Stimulated activated memory B cell treated with anti-CD40 and anti-IgM and Interleukin-4, amounts not matched to agents 10 μg/mL and 1 μg/mL and 100 μg/mL, for 72 hours (primary cell): ENCODE data around the gene CPXM1.
"Not testable (repeated sequence)": the region's sequence is repeated elsewhere in the genome, so short reads cannot be mapped to it uniquely, and the experiment has no call there.

Experiments
- ATAC-seq: fragments of 150-1000 bp; cut with Tn5 transposase; 2 replicates; pipeline ENCODE4 v1.10.0; 2021
- H3K27ac Mint-ChIP-seq: one replicate; pipeline ENCODE4 v1.8.0; 2022; ENCODE audit warnings: mild to moderate bottlenecking, mixed read lengths
- H3K27me3 Mint-ChIP-seq: one replicate; pipeline ENCODE4 v1.8.0; 2022; ENCODE audit warnings: mixed read lengths
- H3K36me3 Mint-ChIP-seq: one replicate; pipeline ENCODE4 v1.8.0; 2022; ENCODE audit warnings: mixed read lengths
- H3K4me1 Mint-ChIP-seq: one replicate; pipeline ENCODE4 v1.8.0; 2022; ENCODE audit warnings: mixed read lengths
- H3K4me3 Mint-ChIP-seq: one replicate; pipeline ENCODE4 v1.8.0; 2022; ENCODE audit warnings: mild to moderate bottlenecking, moderate library complexity, mixed read lengths
- H3K9me3 Mint-ChIP-seq: one replicate; pipeline ENCODE4 v1.8.0; 2022; ENCODE audit warnings: mixed read lengths

The CPXM1 gene

DNA sequence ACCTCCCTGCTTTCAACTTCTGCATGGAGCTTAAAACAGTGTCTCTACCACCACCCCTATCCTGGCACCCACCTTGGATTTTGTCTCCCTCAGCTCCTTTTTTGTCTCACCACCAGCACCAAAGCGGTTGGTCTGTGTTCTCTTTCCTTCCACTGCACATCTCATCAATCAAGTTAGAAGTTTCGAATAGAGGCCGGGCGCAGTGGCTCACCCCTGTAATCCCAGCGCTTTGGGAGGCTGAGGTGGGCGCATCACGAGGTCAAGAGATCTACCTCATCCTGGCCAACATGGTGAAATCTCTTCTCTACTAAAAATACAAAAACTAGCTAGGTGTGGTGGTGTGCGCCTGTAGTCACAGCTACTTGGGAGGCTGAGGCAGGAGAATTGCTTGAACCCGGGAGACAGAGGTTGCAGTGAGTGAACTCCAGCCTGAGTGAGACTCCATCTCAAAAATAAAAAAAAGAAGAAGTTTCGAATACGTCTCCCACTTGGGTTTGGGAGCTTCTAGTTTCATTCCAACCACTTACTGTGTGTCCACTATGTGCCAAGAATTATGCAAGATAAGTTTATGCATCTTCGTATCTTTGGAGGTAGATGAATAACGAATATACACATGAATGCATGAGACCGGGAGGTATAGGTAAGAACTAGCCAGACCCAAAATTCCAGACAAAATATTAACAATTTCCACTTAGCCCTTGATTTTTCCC is 34.1 kb upstream of the CPXM1 start:
- Mint-ChIP-seq H3K27me3 (no peaks in the 10 kb centered on the region), H3K4me1 (peaks cover 17% of the 10 kb centered on the region), H3K9me3 (no peaks in the 10 kb centered on the region), H3K27ac (no peak overlapping the region), H3K36me3 (peaks cover 32% of the 10 kb centered on the region), H3K4me3 (no peak overlapping the region)
- ATAC-seq = no peak

DNA sequence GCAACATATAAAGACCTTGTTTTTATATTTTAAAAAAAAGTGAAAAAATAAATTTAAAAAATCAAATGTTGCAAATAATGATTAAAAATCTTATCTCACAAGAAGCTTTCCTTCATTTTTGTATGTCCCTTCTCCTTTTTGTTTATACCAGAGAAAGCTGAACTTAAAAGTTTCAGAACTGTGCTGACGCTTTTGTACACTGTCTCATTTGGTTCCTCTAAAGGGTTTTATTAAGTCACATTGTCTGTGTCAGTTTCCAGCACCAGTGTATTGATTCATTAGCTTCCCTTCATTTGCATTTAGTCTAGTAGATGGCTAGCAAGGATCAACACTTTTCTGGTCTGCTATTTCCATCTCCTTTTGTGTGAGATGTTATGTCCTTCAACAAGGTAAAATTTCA is 33.3 kb upstream of the CPXM1 start:
- no peak overlapping the region for H3K4me3 Mint-ChIP-seq
- no peak overlapping the region for H3K27ac Mint-ChIP-seq
- H3K4me1 Mint-ChIP-seq = peaks cover 11% of the 10 kb centered on the region
- H3K36me3 Mint-ChIP-seq = peaks cover 32% of the 10 kb centered on the region
- no peak for ATAC-seq
- peaks cover 3% of the 10 kb centered on the region for H3K27me3 Mint-ChIP-seq
- H3K9me3 Mint-ChIP-seq = no peaks in the 10 kb centered on the region

DNA sequence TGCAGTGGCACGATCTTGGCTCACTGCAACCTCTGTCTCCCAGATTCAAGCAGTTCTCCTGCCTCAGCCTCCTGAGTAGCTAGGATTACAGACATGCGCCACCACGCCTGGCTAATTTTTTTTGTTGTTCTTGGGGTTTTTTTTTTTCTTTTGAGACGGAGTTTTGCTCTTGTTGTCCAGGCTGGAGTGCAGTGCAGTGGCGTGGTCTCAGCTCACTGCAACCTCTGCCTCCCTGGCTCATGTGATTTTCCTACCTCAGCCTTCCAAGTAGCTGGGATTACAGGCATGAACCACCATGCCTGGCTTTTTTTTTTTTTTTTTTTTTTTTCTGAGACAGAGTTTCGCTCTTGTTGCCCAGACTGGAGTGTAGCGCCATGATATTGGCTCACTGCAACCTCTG is 30.8 kb upstream of the CPXM1 start:
- H3K27ac Mint-ChIP-seq, H3K4me3 Mint-ChIP-seq, H3K36me3 Mint-ChIP-seq, H3K4me1 Mint-ChIP-seq, H3K9me3 Mint-ChIP-seq, ATAC-seq: not testable (repeated sequence)
- H3K27me3 Mint-ChIP-seq = peaks cover 27% of the 10 kb centered on the region

DNA sequence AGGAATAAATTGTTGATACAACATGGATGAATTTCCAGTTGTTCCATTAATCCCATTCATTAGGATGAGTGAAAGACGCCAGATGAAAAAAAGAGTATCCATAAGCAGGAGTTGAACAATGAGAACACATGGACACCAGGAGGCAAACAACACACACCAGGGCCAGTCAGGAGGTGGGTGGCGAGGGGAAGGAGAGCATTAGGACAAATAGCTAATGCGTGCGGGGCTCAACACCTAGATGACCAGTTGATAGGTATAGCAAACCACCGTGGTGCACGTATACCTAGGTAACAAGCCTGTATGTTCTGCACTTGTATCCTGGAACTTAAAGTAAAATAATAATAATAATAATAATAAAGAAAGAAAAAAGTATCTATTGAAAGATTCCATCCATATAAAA is 28.9 kb upstream of the CPXM1 start:
- Mint-ChIP-seq H3K27ac (no peak overlapping the region), H3K4me1 (peaks cover 4% of the 10 kb centered on the region), H3K4me3 (no peak overlapping the region), H3K36me3 (peaks cover 2% of the 10 kb centered on the region), H3K27me3 (peaks cover 27% of the 10 kb centered on the region), H3K9me3 (no peaks in the 10 kb centered on the region)
- ATAC-seq = no peak

DNA sequence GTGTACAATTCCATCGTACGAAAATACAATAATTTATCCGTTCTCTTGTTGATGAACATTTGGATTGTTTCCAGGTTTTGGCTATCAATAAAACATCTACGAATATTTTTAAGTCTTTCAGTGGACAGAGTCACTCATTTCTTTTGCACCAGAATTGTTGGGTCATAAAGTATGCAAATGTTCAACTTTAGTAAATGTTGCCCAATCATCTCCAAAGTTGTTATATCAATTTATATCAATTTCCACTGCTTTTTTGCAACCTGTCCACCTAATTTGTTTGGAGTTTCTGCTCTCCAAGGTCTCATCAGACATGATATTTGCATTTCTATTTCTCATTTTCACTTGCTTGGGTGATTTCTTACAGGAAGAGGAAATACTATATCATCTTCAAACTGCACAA is 26.2 kb upstream of the CPXM1 start:
- H3K27me3 Mint-ChIP-seq = peaks cover 33% of the 10 kb centered on the region
- peaks cover 4% of the 10 kb centered on the region for H3K4me1 Mint-ChIP-seq
- H3K4me3 Mint-ChIP-seq = no peak overlapping the region
- ATAC-seq = no peak
- H3K27ac Mint-ChIP-seq = no peak overlapping the region
- H3K9me3 Mint-ChIP-seq = no peaks in the 10 kb centered on the region
- no peaks in the 10 kb centered on the region for H3K36me3 Mint-ChIP-seq

DNA sequence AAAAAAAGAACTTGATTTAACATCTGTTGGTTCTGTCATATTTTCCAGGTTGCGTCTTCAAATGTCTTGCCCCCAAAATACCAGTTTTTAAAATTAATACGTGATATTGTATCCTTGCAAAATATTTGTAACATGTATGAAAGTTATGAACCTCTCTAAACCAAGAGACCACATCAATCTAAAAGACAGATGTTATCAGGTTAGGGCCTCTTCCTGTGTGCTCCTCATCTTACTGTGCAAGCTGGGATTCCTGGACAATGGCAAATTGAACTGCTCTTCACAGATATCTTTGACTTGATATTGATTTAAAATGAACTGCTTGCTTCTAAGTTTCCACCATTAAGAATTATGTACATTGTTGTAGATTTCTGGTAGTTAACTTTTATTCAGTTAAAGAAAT is 25.3 kb upstream of the CPXM1 start:
- ATAC-seq = no peak
- peaks cover 5% of the 10 kb centered on the region for H3K4me1 Mint-ChIP-seq
- H3K27ac Mint-ChIP-seq = no peak overlapping the region
- H3K9me3 Mint-ChIP-seq = no peaks in the 10 kb centered on the region
- peaks cover 40% of the 10 kb centered on the region for H3K27me3 Mint-ChIP-seq
- H3K36me3 Mint-ChIP-seq = no peaks in the 10 kb centered on the region
- no peak overlapping the region for H3K4me3 Mint-ChIP-seq

DNA sequence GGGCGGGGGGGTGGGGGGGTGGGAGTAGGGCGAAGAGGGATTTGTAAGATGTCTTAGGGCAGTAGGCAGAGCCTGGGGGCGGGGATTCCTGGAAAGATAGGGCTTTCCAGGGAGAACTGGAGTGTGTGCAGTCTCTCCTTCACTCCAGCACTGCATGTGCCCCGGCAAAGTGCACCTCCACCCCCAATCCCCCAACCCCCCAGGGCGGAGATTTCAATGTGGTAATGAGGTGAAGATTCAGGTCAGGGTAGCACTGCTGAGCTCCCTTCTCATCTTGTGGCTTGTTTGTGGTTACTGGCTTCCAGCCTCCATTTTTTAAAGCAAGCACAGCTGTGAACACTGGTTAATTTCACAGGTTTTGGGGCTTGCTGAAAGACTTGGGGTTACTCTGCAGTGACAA is 21.6 kb upstream of the CPXM1 start:
- no peak overlapping the region for H3K4me3 Mint-ChIP-seq

DNA sequence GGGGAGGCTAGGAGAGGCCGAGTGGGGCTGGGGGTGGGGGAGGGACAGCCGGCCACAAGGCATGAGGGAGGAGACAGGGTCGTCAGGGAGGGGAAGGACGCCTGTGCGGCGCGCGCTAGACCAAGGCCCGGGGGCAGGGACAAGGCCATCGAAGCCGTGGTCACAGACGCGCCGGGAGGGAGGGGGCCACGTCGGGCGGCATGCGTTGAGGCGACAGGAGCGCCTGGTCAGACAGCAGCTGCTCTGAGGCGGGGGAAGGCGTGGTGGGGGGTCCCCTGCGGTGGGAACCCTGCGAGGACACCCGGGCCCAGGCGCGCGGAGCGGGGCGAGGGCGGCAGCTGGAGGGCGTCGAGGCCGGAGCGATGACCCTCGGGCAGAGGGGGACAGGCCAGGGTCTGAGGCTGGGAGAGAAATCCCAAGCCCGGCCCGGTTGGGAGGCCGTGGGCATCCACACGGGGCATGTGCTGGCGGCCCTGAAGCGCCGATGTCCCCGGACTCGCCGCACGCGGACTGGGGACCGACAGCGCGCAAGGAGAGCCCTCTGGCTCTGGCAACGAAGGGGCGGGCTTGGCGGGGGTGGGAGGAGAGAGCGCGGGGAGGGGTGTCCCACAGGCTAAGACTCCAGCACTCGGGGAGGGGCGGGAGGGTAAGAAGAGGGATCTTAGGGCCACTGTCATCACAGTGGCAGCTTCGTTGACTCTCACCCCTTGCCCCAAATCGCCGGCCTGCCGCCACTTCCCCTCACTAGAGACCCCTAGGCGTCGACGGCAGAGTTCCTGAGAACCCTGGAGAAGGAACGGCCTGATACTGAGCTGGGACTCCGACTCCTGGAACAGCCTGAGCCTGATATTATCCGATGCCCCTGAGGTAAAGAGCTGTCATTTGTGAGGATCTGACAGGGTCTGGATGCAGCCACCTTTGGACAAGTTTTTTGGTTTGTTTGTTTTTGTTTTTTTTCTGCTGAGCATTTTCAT is 20.8 kb upstream of the CPXM1 start:
- Mint-ChIP-seq H3K36me3 (no peaks in the 10 kb centered on the region), H3K4me1 (peaks cover 8% of the 10 kb centered on the region), H3K27ac (no peak overlapping the region), H3K9me3 (no peaks in the 10 kb centered on the region), H3K4me3 (no peak overlapping the region), H3K27me3 (peaks cover 59% of the 10 kb centered on the region)
- peak; percentile 34 for ATAC-seq

More for the DNA sequence above, 21.6 kb upstream of the CPXM1 start:
- no peak overlapping the region for H3K27ac Mint-ChIP-seq
- no peaks in the 10 kb centered on the region for H3K36me3 Mint-ChIP-seq
- no peaks in the 10 kb centered on the region for H3K9me3 Mint-ChIP-seq
- peaks cover 12% of the 10 kb centered on the region for H3K4me1 Mint-ChIP-seq
- peaks cover 56% of the 10 kb centered on the region for H3K27me3 Mint-ChIP-seq
- ATAC-seq = no peak

DNA sequence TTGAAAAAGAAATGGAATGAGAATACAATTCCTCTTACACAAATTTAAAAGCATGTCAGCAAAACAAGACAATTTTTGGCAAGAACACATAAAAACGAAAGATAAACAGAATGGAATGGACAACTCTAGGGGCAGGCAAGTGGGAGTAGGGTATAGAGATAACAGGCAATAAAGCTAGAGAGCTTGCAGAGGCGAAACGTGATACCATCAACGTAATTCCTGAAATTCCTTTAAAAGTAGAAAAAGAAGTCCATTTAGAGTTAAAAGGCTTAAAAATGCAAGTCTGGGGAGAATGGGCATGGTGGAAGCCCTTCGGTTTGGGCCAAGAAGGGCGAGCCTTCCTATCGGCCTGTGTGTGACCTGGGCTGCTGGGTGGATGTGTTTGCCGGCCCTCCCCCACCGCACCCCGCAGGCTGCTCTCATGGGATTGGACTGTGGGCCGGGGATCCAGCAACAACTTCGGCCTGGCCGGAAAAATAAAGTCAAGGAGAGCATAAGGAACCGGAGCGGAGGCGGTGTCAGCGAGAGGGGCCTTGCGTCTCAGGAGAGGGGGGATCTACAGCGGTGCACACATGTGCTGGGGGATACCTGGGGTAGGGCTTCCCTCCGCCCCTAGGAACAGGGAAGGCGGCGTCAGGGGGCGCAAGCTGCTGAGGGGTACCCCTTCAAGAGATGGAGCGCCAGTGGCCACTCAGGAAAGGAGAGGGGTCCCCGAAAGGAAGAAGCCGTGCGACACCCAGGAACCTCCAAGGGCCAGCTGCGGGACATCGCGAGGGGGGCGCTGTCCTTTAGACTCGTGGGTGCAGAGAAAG is 19.9 kb upstream of the CPXM1 start:
- H3K4me1 Mint-ChIP-seq = peaks cover 8% of the 10 kb centered on the region
- H3K9me3 Mint-ChIP-seq = no peaks in the 10 kb centered on the region
- ATAC-seq = no peak
- peaks cover 68% of the 10 kb centered on the region for H3K27me3 Mint-ChIP-seq
- H3K4me3 Mint-ChIP-seq = no peak overlapping the region
- no peak overlapping the region for H3K27ac Mint-ChIP-seq
- H3K36me3 Mint-ChIP-seq = no peaks in the 10 kb centered on the region

DNA sequence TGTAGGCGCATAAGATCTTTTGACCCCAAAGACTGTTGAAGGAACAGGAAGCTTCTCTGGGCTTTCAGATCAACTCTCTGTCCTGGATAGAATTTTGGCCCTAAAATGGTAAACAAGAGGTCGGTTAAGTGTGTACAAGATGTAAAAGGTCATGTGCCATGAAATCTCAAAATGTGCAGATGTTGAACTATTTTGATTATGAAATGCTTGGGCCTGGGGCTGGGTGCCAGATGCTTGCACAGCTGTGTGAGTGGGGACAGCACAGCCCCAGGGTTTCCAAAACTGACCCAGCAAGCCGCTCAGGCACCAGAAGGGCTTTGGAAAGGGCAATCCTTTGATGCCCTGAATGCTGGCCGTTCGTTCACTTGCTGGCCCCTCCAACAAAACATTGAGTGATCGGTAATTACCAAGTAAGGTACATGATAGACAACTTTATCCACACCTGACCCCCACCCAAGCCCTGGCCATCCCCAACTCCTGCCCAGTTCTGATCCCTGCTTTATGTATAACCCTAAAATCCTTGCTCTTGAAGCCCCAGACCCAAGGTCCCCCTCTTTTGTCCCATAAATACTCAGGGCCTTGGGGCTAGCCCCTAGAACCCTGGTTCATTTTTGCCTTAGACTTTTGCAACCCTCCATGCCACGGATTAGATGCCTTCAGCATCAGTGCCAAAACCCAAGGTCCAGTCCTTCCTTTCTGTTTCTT is 17.6 kb upstream of the CPXM1 start:
- Mint-ChIP-seq H3K9me3 (no peaks in the 10 kb centered on the region), H3K27me3 (peaks cover 89% of the 10 kb centered on the region), H3K27ac (no peak overlapping the region), H3K4me1 (peaks cover 8% of the 10 kb centered on the region), H3K4me3 (no peak overlapping the region), H3K36me3 (no peaks in the 10 kb centered on the region)
- ATAC-seq = no peak

DNA sequence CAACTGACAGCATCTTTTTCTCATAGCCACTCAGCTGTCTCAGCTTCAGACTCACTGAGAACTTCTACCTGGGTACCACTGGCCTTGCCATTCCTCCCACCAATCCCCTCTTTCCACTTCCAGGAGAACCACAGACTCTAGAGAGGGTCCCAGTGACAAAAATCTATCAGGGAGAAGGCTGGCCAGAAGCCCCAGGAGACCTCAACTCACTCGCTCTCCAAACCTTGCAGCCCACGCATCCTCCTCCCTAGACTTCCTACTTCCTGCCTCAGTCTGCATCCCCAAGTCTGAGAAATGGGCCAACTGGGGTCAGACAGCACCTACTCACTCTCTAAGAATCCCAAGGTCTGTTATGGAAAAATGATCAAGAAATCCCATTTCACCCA is 16.9 kb upstream of the CPXM1 start:
- peaks cover 3% of the 10 kb centered on the region for H3K9me3 Mint-ChIP-seq
- H3K27ac Mint-ChIP-seq = no peak overlapping the region
- no peaks in the 10 kb centered on the region for H3K36me3 Mint-ChIP-seq
- ATAC-seq = no peak
- no peak overlapping the region for H3K4me3 Mint-ChIP-seq
- H3K4me1 Mint-ChIP-seq = peaks cover 8% of the 10 kb centered on the region
- peaks cover 96% of the 10 kb centered on the region for H3K27me3 Mint-ChIP-seq

DNA sequence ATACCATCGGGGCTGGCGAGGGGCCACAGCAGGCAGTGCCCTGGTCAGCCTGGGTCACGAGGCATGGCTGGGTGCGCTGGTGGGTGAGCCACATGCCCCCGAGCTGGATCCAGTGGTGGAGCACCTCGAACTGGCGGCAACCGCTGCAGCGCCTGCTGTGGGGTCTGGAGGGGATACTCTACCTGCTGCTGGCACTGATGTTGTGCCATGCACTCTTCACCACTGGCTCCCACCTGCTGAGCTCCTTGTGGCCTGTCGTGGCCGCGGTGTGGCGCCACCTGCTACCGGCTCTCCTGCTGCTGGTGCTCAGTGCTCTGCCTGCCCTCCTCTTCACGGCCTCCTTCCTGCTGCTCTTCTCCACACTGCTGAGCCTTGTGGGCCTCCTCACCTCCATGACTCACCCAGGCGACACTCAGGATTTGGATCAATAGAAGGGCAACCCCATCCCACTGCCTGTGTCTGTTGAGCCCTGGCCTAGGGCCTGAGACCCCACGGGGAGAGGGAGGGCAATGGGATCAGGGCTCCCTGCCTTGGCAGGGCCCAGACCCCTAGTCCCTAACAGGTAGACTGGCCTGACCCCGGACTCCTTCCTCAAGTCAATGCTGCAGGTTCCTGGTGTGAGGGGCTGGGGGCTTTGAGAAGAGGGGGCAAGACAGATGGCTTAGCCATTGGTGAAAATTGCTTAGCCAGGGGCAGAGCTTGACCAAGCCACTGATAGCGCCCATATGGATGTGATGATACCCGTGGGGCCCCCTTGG is 16.3 kb upstream of the CPXM1 start:
- H3K27ac Mint-ChIP-seq = no peak overlapping the region
- peaks cover 96% of the 10 kb centered on the region for H3K27me3 Mint-ChIP-seq
- no peak overlapping the region for H3K4me3 Mint-ChIP-seq
- no peaks in the 10 kb centered on the region for H3K36me3 Mint-ChIP-seq
- H3K9me3 Mint-ChIP-seq = peaks cover 7% of the 10 kb centered on the region
- peak; percentile 25 for ATAC-seq
- peaks cover 8% of the 10 kb centered on the region for H3K4me1 Mint-ChIP-seq

DNA sequence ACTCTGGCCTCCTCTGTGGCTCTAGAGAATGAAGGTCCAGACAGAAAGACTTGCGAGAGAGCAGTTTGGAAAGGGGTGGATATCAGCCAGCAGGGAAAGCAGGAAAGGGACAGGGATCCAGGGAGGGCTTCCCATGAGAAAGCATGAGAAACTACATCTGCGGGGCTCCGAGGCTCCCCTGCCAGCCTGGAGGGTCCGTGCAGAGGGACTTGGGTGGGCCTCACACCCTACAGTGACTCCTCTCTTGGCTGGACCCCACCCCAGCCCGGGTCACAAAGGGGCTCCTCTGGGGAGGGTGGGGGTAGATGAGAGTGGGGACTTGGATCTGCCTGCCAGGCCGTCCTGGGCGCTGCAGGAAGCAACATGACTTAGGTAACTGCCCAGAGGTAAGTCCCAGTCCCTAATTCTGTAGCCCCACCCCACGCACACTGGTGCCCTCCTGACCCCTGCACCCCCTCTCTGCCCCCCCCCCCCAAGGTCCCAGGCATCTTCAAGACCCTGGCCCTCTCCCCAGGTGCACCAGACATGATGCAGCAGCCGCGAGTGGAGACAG is 15.7 kb upstream of the CPXM1 start, which contains the start of gene TMEM239:
Gene TMEM239, plus strand, starts transcription at position 335 of the 553 bp plus-strand sequence. Its CDS starts 191 bp downstream, at position 526.
- Mint-ChIP-seq H3K9me3 (peaks cover 7% of the 10 kb centered on the region), H3K27me3 (peaks cover 98% of the 10 kb centered on the region), H3K36me3 (no peaks in the 10 kb centered on the region), H3K4me1 (peaks cover 8% of the 10 kb centered on the region), H3K27ac (no peak within 1 kb of the TSS), H3K4me3 (no peak within 1 kb of the TSS)
- ATAC-seq = peak; percentile 4
